CD1c-positive myeloid dendritic cell (primary cell): ENCODE data around the gene NME7.
"Not testable (repeated sequence)": the region's sequence is repeated elsewhere in the genome, so short reads cannot be mapped to it uniquely, and the experiment has no call there.

Experiments used
- DNase-seq: peaks from one replicate; pipeline ENCODE4 v3.0.0-alpha.2; 2016; ENCODE audit errors: extremely low spot score

NME7 gene

GRCh38 chr1:169305948-169306347 lies 61.6 kb downstream of the NME7 start:
- DNase-seq: no peak

DNA sequence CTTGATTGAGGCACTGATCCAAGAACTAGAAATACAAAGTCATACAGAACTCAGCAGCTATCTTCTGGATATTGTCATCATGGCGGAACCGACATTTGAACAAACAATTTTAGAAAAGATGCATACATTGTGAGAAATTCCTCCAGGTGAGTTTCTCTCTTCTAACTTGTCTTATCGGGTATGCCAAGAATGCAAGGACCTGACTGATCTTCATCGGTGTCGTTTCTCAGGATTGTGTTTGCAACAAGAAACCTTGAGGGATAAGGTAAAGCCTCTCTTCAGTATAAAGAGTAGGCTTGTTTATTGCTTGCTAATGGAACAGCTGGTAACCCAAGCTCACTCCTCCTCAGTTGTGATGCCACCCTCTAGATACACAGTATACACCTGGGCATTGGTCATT lies 62.2 kb downstream of the NME7 start:
- DNase-seq: no peak

- DNase-seq: no peak
Measured at GRCh38 chr1:169300854-169301253, 66.7 kb downstream of the NME7 start.

GRCh38 chr1:169298441-169298840 lies 69.2 kb downstream of the NME7 start:
- DNase-seq: no peak

- DNase-seq: no peak
Measured at GRCh38 chr1:169295846-169296245, 71.8 kb downstream of the NME7 start.

- DNase-seq: no peak
Measured at GRCh38 chr1:169295425-169295824, 72.2 kb downstream of the NME7 start.

DNA sequence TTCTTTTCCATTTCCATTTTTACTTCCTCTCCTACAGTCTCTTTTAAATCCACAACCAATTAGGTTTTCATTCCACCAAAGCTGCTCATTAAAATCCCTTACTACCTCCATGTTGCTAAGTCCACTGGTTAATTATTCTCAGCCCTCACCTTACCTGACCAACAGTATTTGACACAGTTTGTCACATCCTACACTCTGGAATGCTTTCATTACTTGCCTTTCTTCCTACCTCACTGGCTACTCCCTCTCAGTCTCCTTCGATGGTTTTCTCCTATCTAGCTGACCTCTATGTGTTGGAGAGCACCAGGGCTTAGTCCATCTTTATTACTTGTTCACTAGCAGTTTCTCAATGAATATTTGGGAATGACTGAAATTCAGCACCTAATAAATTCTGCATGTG lies 78.6 kb downstream of the NME7 start:
- no peak for DNase-seq

- no peak for DNase-seq
Measured at GRCh38 chr1:169288011-169288414, 79.6 kb downstream of the NME7 start.

DNA sequence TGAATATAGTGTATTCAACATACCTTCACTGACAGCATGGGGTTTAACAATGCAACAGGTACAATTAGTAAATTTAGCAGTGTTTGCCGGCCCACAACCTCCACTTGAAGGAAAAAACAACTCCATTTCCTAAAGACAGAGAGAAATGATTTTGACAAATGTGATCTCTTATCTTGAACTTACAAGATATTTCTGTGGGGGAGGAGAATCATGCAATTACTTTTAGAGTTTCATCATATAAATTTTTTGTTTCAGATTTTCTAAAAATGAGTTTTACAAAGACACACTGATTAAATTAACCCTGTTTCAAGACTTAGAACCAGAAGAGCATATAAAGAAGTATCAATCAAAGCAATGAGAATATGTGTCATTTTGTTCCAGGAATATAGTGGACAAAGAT lies 80.3 kb downstream of the NME7 start:
- DNase-seq: no peak

GRCh38 chr1:169281562-169281961 lies 86.0 kb downstream of the NME7 start:
- not testable (repeated sequence) for DNase-seq

GRCh38 chr1:169271098-169271497 lies 96.5 kb downstream of the NME7 start:
- peak; percentile 85 for DNase-seq

DNA sequence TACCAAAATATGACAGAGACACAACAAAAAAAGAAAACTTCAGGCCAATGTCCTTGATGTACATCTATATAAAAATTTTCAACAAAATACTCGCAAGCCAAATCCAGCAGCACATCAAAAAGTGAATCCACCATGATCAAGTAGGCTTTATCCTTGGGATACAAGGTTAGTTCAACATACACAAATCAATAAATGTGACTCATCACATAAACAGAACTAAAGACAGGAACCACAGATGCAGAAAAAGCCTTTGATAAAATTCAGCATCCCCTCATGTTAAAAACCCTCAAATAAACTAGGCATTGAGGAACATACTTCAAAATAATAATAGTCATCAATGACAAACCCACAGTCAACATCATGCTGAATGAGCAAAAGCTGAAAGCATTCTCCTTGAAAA lies 101.5 kb downstream of the NME7 start:
- no peak for DNase-seq

DNA sequence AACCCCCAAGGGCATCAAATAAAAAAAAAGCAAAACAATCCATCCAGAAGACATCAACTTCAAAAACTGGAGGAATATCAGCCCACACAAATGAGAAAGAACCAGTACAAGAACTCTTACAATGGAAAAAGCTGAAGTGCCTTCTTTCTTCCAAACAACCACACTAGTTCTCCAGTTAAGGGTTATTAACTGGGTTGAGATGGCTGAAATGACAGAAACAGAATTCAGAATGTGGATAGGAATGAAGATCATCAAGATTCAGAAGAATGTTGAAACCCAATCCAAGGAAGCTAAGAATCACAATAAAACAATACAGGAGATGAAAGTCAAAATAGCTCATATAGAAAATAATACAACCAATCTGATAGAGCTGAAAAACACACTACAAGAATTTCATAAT lies 104.5 kb downstream of the NME7 start:
- DNase-seq: no peak

DNA sequence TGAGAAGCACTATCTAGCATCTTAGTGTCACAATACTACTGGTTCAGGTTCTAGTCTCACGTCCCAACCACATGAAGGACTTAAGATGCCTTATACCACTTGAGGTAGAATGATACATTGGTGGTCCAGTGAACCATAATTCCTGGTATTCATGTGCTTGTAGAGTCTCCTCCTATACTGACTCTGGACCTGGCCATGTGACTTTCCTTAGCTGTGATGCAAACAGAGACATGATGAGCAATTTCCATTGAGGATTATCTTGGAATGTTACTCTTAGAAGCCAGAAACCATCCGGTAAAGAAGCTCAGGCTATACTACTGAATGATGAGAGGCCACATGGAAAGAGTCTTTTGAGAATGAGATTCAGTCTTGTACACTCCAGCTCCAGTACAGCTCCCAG lies 105.7 kb downstream of the NME7 start:
- no peak for DNase-seq

- peak; percentile 63 for DNase-seq
Measured at GRCh38 chr1:169260478-169261151, 107.0 kb downstream of the NME7 start.

DNA sequence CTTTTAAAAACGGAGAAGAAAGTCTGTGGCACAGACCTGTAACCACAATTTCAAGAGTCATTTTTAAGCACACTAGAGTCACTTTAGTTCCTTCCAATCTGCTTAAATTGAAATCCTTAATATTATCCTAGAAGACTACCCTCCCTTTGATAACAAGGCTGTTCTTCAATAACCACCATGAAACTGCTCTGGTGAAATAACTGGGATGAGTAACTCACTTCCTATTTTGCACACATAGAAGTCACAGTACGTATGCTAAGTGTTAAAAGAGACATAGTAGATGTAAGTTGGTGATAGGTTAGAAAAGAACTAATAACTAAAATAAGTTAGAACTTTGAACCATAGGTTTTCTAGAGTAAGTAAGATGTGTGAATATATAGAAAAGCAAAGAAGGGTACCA lies 107.8 kb downstream of the NME7 start:
- DNase-seq: peak; percentile 69

- DNase-seq: no peak
Measured at GRCh38 chr1:169250795-169251194, 116.8 kb downstream of the NME7 start.

- DNase-seq: no peak
Measured at GRCh38 chr1:169250022-169250421, 117.6 kb downstream of the NME7 start.

- no peak for DNase-seq
Measured at GRCh38 chr1:169249611-169250010, 118.0 kb downstream of the NME7 start.

DNA sequence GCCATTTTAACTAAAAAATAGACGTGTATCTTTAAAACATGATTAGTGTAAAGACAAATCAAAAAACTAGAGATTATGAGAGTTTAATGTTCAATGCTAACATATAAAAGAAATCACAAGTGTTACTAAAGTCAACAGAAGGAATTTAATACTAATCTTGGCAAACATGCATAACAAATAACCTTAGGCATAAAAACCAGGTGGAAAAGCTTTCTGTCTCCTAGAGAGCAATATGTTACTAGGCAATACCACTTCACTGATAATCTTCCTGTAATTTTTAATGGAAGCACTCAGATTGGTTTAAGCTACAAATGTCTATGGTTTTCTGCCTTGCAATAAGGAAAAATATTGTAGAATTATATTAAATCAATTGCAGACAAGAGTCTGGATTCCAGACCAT lies 121.9 kb downstream of the NME7 start:
- DNase-seq: no peak

DNA sequence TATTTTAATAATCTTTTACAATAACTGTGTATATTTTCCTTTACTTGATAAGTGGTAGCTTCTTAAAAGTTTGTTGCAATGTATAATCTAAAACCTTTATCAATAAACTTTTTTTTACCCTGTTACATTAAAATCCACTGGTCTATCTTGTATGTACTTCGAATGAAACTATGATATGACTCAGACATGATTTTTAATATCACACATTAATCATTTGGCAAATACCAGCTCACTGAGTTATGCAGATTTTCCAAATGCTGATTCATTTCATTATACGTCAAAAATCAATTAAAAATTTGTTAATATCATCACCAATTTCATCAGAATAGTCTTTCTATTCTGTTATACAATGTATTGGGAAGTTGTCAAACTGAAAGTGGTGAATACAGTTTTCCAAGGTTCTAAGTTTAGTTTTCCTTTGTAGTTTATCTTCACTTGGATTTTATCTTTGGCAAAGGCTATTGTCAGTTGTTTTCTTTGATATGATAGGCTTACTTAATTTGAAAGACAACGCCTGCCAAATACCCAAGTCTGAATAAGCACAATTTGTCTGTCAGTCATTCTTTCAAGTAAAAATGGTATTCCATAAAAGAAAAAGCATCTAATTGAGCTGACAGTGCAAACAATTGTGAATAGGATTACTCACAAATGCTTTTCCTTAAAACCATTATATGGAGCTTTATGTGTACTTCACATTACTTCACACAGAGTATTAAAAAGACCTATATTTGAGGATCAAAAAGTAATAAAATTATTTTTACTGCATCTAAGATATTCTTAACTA lies 127.0 kb downstream of the NME7 start:
- DNase-seq: no peak

DNA sequence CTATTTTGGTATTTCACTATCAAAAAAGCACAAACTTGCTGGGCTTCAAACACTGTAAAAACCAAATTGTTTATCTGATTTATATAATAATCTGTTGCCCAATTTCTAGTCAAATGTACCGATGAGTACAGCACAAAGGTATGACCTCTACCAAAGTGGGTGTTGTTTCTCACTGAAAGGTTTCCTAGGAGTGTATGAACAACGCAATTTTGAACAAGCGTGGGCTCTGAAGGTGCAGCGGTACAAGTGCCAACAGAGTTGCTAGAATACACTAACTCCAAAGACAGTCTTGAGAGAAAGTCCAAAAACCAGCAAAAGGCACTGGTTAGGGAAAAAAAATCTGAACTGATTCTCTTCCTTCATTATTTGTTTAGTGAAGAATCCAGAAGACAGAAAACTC lies 130.7 kb downstream of the NME7 start:
- no peak for DNase-seq

GRCh38 chr1:169236143-169236542 lies 131.5 kb downstream of the NME7 start:
- DNase-seq: no peak

- no peak for DNase-seq
Measured at GRCh38 chr1:169235568-169235967, 132.0 kb downstream of the NME7 start.
